Smooth muscle cell of the brain vasculature (primary cell): ENCODE results near the gene TXNRD1.
"Not testable (repeated sequence)": the region's sequence is repeated elsewhere in the genome, so short reads cannot be mapped to it uniquely, and the experiment has no call there.

Experiments used
- DNase-seq: peaks from one replicate; pipeline ENCODE4 v3.0.0-alpha.2; 2012; ENCODE audit warnings: low read depth, low spot score

The TXNRD1 gene

DNA sequence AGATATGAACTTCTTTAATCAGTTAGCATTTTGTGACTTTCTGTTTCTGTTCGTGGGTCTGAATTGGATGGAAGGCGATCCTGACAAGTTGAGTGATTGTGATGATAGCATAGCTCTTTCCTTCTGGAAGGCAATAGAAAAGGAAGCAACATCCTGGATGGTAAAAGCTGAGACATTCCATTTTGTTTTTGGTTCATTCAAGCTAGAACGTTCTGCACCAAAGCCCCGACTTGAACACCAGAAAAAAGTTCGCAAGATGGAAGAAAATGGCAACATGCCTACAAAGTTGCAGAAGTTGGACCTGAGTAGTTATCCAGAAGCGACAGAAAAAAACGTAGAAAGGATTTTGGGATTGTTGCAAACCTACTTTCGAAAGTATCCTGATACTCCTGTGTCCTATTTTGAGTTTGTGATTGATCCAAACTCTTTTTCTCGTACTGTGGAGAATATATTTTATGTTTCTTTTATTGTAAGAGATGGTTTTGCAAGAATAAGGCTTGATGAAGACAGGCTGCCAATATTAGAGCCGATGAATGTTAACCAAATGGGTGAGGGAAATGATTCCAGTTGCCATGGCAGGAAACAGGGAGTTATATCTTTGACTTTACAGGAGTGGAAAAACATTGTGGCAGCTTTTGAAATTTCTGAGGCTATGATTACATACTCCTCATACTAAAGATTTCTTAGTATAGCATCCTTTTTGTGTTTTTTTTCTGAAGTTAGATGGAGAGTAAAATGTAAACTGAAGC lies 88.9 kb downstream of the TXNRD1 start:
- DNase-seq, result no peak

DNA sequence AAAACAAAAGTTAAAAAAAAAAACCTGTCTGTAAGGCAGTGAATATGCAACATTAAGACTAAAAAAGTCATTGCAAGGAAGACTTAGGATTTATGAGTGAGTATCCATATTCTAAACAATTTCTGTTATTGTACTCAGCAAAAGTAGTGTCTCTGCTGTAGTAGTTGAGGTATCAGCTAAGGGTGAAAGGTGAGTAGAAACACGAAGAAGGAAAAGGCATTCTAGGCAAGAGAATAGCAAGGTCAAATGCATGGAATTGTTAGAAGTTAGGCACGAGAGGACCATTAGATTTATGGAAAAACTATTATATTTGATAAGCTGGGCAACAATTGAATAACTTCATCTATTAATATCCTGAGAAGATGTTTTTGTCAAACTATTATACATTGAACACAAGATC lies 89.8 kb downstream of the TXNRD1 start:
- DNase-seq, result no peak

DNA sequence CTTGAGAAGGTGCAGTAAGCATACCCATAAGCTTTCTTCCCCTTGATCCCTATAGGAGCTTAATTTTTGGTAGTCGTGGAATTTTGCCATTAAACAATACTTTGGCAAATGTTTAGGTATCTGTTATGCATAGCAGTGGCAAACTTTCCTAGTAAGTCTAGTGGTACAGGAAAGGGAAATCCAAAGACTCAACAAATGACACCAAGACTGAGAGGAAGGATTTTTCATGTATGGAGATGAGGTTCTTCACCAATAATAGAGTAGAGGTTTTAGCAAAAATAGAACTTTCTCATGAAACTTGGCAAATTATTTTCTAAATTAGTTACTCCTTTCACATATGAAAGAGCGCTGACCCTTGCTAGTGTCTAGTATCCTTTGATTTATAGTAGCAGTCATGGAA lies 90.8 kb downstream of the TXNRD1 start:
- DNase-seq, result no peak

DNA sequence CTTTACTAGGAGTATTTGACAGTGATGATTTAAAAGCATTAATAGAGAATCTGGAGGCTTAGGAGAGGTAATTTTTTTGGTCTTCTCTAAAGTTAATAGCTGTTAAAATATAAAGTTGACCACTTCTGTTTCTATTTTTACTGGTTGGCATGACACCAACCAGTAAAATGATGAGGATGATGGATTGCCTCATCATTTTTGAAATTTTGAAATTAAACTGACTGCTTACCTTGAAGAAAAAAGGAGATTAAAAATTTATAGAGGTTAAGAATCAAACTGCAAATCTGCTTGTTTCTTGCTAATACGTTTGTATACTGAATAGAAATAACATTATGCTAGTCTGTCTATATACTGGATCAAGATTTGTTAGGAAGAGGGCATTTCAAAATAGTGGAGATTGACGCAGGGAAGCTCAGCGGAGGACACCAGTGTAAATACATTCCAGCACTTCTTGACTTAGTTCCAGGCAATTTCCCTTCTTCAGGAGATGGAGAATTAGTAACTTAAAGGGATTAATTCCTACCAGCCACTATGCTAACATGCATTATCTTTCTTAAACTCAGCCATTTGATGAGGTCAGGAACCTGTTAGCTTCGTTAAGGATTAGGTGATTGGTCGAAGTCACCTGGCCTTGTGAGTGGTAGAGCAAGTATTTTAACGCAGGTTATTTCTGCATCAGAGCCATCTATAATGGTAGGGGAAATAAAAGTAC lies 91.5 kb downstream of the TXNRD1 start:
- DNase-seq, result no peak

DNA sequence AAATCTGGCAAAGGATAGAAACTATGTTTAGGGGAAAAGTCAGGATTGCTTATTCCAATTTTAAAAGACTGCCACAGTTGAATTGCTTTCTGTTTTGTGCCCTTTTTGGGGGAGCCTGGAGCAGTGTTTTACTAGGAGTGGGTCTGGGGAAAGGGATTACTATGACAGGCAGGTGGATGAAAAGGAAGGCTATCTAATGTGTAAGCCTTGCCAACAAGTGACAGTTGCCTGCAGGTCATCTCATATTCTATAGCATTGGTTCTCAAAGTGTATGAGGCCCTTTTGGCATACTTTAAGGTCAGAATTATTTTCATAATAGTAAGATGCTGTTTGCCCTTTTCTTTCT lies 92.0 kb downstream of the TXNRD1 start:
- no peak for DNase-seq

DNA sequence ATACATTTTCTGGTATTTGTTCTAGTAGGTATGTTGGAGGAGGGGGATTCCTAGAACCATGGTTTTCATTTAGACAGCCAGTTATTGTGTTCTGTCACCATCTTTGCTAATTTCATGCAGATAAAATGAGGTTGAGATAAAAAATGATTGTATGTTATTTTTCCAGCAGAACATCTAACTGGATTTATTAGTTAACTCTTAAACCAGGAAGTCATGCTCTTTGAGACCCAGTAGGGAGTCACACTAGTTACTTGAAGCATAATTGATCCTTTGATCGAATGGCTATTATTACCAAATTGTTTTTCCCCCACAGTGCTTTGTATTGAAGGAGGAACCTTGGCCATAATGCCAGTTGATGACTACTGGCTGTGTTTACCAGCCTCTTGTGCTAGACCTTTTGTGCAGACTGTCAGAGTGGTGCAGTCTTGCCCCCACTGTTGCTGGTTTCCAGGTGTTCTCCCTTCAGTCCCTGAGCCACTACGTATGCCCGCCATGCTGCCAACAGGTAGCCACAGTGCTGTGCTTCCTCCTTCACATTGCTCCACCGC lies 93.9 kb downstream of the TXNRD1 start:
- no peak for DNase-seq

DNA sequence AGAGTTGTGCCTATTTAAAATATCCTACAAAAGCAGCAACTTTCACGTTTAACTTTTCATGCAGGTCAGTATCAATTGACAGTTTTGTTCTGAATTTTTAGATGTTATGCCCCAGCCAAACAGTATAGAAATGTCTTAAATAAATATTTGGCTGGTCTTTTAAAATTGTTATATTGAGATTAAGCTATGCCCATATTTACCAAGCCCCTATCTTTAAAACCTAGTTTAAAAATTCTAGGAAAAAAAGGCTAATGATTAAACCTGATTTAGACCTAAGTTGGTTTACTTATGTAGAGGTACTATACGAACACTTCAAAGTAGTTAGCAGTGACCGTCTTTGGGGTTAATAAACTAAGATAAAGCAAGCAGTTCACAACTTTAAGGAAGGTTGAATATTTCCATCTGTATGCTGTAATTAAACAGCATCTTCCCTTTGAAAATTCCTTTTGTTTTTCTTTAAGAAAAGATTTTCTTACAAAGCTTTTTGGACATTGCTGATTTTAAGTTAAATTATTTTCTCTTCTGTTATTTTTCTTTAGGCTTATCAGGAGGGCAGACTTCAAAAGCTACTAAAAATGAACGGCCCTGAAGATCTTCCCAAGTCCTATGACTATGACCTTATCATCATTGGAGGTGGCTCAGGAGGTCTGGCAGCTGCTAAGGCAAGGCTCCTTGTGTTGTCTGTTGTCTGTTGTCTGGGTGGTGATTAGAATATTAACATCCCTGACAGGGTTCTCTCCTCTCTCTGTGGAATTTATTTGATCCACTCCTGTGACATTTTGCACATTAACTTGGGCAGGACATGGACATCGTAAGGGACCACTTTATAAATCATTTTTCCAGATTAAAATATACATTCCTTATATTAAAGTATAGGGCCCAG lies 95.4 kb downstream of the TXNRD1 start:
- no peak for DNase-seq

DNA sequence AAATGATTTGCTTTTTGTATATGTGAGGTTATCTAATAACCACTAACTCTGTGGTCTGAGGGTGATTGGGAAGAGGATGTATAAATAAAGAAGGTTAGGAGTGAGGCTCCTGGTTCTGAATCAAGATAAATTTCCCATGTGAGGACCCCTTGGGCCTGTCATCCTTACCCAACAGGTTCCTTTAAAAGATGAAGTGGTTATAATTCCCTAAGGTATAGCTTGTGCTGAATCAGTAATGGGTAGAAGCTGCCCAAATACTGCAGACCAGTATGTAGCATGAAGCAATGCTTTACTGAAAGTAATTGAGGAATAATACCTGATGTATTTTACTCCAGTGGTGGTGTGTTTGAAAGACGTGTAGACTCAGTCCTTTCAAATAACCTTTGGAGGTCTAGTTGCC lies 96.6 kb downstream of the TXNRD1 start:
- DNase-seq, result no peak

DNA sequence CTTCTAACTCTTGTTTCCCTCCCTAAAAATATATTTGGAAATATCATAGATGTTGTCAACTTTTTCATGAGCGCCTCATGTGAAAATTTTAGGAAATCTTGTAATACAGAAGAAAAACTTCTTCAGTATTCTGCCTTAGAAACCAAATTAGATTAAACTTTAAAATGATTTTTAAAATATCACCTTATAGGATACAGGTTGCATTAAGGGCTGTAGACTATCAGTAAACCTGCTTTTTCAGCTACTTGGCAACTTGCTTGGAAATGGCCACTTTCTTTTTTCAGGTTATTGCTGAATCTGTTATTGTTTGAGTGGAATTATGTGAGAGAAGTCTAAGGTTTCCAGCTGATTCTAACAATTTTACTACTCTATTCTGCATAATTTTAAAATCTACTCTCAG lies 97.1 kb downstream of the TXNRD1 start:
- no peak for DNase-seq

DNA sequence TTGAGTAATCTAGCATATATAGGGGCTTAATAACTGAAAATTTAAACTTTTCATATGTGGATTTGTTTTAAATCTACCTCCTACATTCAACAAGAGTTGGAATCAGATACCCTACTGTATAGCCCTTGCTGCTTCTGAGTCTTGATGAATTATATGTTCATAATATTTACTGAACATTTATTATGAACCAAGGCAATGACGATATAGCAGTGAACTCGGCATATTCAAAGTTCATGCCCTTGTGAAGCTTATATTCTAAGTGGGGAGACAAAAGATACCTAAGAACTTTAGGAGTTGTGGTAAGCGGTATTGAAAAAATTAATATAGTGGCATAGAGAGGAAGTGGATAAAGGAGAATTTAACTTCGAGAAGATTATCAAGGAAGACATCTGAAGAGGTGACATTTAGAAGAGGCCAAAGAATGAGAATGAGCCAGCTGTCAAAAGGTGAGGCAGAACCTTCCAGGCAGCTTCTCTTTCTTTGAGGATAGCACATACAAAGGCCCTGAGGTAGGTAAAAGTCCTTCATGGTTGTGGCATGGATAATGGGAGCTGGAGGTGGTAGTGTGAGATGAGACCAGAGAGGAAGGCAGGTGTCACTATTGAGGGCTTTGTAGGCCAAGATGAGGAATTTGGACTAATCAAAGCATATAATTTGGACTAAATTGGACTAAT lies 98.1 kb downstream of the TXNRD1 start:
- no peak for DNase-seq

DNA sequence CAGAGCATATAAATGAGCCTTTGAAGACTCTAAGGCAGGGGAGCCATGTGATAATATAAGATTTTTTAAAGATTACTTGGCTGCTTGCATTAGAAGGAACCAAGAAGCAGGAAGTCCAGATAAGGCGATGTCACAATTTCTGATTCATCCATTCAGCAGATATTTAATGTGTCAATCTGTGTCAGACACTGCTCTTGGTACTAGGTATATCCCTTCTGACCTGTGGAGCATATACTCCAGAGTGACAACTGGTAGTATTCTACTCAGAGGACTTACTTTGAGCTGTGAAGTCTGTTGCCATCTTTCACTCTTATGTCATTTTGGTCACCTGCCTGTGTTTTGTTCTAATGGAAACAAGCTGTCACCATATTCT lies 98.6 kb downstream of the TXNRD1 start:
- DNase-seq, result no peak

DNA sequence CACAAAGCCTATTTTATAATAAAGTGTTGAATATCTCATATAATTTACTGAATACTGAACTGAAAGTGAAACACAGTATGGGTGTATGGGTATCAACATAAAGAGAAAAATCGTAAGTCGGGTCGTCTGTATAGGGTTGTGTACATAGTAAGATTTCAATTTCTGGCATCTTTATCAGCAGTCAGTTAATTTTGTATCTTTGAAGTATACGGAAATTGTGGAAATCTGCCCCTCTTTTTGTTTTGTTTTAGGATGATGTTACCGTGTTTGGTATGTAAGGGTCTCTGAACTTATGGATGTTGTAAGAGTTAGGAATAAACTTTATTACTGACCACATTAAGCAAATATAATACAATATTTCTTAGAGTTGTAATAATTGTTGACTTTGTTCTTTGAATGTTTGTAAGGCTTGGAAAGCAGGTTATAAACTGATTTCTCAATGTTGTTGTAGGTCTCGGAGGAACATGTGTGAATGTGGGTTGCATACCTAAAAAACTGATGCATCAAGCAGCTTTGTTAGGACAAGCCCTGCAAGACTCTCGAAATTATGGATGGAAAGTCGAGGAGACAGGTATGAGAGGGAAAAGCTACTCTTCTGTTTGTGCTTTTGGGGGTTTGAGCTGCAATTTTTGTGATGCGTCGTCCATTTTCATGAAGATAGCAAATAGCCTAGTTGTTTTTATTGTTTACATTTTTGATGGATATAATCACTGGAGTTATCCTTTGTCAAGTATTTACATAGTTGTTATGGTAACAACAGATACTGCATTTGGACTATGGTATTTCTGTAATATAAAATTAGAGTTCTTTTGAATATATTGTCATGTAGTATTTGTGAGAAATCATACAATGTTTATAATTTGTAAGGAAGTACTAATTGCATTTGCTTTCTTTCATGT lies 100.0 kb downstream of the TXNRD1 start:
- no peak for DNase-seq

DNA sequence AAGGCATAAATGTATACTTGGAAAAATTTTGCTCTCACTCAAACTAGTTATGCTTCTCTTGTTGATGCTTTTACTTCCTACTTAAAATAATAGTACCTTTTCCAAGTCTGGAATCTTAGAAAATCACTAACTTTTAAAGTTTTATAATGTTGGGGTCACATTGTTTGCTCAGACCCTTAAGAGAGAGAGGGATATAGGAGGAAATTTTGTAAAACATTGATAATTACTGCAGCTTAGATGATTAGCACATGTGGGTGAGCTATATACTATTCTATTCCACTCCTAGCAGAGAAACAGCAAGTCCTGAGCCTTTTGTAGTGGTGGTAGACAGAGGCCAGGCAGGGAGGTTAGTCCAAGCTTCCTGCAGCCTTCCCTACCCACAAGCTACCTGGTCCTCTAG lies 101.4 kb downstream of the TXNRD1 start:
- no peak for DNase-seq

DNA sequence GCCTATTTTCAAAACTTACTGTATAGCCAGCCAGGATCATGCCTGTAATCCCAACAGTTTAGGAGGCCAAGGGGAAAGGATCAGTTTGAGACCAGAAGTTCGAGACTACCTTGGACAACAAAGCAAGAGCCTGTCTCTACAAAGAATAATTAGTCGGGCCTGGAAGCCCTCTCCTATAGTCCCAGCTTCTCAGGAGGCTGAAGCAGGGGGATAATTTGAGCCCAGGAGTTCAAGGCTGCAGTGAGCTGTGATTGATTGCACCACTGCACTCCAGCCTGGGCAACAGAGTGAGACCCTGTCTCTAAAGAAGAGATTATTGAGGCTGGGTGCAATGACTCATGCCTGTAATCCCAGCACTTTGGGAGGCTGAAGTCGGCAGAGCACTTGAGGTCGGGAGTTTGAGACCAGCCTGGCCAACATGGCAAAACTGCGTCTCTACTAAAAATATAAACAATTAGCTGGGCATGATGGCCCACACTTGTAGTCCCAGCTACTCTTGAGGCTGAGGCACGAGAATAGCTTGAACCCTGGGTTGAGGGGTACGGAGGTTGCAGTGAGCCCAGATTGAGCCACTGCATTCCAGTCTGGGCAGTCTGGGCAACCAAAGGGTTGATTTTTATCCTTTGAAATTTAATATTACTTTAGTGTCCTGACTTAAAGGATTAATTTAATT lies 102.1 kb downstream of the TXNRD1 start:
- DNase-seq, result no peak

DNA sequence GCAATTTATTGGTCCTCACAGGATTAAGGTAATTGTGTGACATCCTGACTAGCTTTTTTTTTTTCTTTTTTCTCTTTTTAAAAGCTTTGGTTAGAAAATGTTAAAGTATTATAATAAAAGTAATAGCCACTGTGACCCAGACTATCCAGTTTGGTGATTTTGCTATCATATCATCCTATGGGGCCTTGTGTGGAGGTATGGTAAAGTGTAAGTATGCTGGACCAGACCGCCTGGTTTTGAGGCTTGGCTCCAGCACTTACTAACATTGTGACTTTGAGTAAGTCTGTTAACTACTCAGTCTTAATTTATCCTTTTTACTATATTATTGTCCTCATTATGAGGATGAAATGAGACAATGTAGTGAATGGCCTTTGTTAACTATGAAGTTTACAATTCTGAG lies 103.4 kb downstream of the TXNRD1 start:
- no peak for DNase-seq

DNA sequence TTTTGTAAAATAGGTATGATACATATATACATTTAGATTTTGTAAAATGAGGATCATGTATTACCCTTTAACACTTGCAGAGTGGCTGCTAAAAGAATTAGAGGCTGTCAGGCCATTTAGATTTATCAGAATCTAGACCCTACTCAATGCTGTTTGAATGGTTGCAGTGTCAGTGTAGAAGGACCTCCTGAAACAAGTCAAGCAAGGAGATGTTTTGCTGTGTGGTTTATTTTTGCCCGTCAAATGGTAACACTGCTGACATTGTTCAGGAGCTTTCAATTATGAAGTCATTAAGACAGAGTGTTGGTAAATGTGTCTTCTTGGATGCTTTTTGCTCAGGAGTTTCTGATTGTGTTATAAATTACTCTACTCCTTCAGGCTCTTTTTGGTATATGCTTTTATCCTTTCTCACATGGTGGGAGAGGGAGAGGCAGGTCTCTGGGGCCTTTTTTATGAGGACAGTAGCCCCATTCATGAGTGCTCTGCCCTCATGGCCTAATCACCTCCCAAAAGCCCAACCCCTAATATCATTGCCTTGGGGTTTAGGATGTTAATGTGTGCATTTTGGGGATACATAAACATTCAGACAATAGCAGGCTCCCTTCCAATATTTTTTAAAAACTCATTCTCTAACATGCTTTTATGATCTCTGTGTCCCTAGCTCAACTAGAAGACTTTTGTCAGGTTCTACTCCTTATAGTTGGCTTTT lies 104.5 kb downstream of the TXNRD1 start:
- no peak for DNase-seq

DNA sequence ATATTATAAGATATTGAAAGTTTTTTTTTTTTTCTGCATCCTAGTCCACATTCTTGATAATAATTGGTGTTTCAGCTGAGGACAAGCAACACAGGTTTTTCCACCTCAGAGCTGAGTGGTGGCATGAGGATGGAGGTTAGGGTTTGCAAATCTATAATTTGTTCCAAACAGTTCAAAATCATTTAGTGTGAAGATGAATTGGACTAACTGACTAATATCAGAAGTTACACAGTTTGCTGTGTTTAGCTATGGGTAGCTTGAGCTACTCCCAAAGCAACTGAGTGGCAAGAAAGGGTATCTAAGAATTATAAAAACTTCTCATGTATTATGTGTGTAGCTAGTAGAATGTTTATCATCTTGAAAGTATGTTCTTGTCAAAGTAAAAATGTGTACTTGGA lies 105.0 kb downstream of the TXNRD1 start:
- no peak for DNase-seq

DNA sequence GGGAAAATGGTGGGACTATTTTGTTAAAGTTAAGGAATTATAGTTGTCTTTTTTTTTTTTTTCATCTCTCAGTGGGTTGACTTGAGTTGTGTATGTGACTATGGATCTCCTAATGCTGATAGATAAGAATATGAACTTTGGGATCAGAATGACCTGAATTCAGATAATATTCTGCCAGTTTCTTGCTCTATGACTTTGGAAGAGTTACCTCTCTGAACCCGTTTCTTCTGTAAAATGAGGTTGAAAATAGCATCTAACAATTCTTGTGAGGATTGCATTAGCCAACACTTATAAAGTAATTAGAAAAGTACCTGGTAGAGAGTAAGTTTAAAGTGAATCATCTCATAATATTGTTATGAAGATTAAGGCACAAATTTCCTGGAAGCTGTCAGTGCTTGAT lies 106.4 kb downstream of the TXNRD1 start:
- DNase-seq, result no peak

DNA sequence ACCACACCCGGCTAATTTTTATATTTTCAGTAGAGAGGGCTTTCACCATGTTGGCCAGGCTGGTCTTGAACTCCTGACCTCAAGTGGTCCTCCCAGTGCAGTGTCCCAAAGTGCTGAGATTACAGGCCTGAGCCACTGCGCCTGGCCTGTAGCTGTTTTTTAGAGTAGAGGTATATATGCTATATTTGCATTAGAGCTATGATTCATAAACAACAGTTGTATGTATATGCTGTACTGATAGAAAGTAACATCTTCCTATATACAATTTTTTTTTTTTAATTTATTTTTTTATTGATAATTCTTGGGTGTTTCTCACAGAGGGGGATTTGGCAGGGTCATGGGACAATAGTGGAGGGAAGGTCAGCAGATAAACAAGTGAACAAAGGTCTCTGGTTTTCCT lies 107.0 kb downstream of the TXNRD1 start:
- DNase-seq, result not testable (repeated sequence)

DNA sequence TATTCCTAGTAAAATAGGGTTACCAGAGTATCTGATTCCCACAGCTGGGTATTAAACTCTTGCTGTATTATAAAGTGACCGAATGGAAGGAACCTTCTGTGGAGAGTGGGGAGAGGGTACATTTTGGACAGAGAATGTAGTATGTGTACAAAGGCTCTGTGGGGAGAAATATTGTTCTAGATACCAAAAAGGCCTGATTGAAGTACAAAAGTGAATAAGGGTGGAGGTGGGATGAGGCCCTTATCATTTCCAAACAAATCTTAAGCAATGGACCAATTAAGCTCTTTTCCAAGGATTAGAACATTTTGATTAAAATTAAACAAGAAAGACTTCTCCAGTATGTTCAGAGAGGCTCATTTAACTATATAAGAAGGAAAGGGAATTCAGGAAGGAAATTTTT lies 108.3 kb downstream of the TXNRD1 start:
- no peak for DNase-seq
